Muscle of leg (tissue), 11 donors: ENCODE measurements around the gene ZDHHC4. TPM values are rescaled to one million over a fixed set of nuclear protein-coding genes. Genes with fewer than 3 reads are reported as not detected.

Experiments used
- DNase-seq: peaks from one replicate; pipeline ENCODE4 v3.0.0; 2013
- H3K27ac ChIP-seq: one replicate; pipeline ENCODE4 v1.5.1; 2013; ENCODE audit warnings: mild to moderate bottlenecking, low read length, control low read depth
- H3K27me3 ChIP-seq: one replicate; pipeline ENCODE4 v1.6.1; 2013; ENCODE audit warnings: low read length; ENCODE audit not compliant: control insufficient read depth, insufficient read depth
- H3K36me3 ChIP-seq: one replicate; pipeline ENCODE4 v1.6.1; 2013; ENCODE audit warnings: low read length; ENCODE audit not compliant: control insufficient read depth, insufficient read depth
- H3K4me1 ChIP-seq: one replicate; pipeline ENCODE4 v1.6.1; 2013; ENCODE audit warnings: low read length; ENCODE audit not compliant: control insufficient read depth, insufficient read depth
- H3K4me3 ChIP-seq: one replicate; pipeline ENCODE4 v1.5.1; 2013; ENCODE audit warnings: low read length, control low read depth
- H3K9me3 ChIP-seq: replicated peaks from 2 replicates; pipeline ENCODE4 v1.6.1; 2013; ENCODE audit warnings: low read depth, low read length; ENCODE audit not compliant: control insufficient read depth
- WGBS: methylation state at CpG from one replicate; pipeline ENCODE4 v1.1.5; 2013; ENCODE audit warnings: missing lambda C conversion rate; ENCODE audit not compliant: insufficient coverage; 5-methylcytosine and 5-hydroxymethylcytosine counted together
- polyA plus RNA-seq, 8 donors: library from polyadenylated mRNA; unstranded; fragments of 120-200 nt; gene quantifications; one replicate each; pipeline versions ENCODE4 v1.2.1 to v1.2.3, GENCODE V29; 2013; ENCODE audit warnings: inconsistent platforms in 1 of 8, low replicate concordance in 1 of 8; ENCODE audit not compliant: insufficient read length in 8 of 8, insufficient read depth in 1 of 8
- total RNA-seq: library from RNA; stranded (reverse); fragments of 120-200 nt; gene quantifications from one replicate; pipeline ENCODE4 v1.2.4, GENCODE V29; 2013

The ZDHHC4 gene
- total and polyA plus RNA-seq, 9 donors, result 37.0 to 57.5 (median 43.9) TPM

DNA sequence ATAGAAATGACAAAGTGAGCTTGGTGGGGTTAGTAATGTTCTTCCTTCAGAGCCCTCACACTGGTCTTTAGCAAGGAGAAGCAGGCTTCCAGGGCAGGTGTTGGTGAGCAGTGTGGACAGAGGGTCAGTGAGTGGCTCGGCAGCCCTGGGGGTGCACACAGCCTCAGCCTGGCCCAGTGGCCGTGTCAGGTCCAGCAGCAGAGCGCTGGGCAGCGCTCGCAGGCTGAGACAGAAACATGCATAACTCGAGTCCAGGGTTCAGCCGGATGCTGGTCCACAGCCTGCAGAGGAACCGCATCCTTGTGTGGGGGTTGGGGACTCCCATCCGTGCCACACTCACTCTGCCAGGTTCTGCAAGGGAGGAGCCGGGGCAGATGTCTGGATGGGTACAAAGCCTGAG lies 27.2 kb downstream of the ZDHHC4 start:
- no peaks in the 10 kb centered on the region for H3K27me3 ChIP-seq
- no peaks in the 10 kb centered on the region for H3K9me3 ChIP-seq
- DNase-seq, result no peak
- no peak overlapping the region for H3K27ac ChIP-seq
- no peak overlapping the region for H3K4me3 ChIP-seq
- no peaks in the 10 kb centered on the region for H3K4me1 ChIP-seq
- WGBS, result 95% methylated on average over 5 of the region's 10 CpGs
- H3K36me3 ChIP-seq, result peaks cover 68% of the 10 kb centered on the region

DNA sequence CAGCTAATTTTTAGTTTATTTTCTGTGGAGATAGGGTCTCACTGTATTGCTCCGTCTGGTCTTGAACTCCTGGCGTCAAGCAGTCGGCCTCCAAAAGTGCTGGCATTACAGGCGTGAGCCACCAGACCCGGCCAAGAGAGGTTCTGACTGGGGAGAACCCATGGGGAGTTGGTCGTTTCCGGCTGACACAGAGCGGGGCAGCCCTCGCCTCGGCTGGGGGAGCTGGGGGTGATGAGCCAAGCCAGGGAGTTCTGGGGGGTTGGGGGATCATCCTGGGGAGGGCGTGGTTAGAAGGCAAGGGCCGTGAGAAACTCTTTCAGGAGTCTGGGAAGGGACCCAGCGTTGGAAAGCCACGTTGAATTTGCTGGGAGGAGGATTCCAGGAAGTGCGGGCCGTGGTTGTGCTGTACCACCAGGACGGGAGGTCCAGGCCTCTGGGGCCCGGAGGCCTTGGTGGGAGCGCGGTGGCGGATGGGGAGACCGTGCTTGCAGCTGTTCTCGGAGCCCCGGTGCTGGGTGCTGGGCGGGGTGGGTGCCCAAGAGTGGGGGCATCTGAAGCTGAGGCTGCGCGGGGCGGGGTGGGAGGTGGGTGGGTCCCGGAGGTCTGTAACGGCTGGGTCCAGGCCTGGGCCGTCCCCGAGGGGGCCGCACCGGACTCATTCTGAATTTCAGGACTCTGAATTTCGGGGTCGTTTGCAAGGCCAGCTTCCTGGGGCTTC lies 29.8 kb downstream of the ZDHHC4 start:
- Histone ChIP-seq H3K27ac (no peak overlapping the region), H3K4me3 (no peak overlapping the region), H3K27me3 (no peaks in the 10 kb centered on the region), H3K36me3 (peaks cover 47% of the 10 kb centered on the region), H3K4me1 (no peaks in the 10 kb centered on the region), H3K9me3 (no peaks in the 10 kb centered on the region)
- DNase-seq, result no peak
- 85% methylated on average over 31 of the region's 36 CpGs for WGBS

DNA sequence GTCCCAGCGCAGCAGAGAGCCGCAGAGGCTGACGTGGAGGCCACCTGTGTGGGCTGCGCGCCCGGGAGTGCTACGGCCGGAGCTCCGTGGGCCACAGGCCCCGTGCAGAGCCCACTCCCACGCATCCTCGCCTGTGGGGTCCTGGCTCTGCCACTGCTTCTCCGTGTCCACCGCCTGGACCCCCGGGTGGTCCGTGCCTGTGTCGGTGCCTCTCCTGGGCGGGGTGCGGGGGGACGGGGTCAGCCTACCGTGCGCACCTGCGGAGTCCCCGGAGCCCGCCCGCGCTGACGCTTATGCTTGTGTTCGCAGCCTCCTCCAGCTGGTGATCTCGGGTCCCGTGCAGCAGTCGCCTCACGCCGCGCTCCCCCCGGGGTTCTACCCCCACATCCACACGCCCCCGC lies 30.4 kb downstream of the ZDHHC4 start:
- Histone ChIP-seq H3K4me3 (no peak overlapping the region), H3K36me3 (peaks cover 40% of the 10 kb centered on the region), H3K9me3 (no peaks in the 10 kb centered on the region), H3K27ac (no peak overlapping the region), H3K4me1 (no peaks in the 10 kb centered on the region), H3K27me3 (no peaks in the 10 kb centered on the region)
- 85% methylated on average over 36 of the region's 38 CpGs for WGBS
- no peak for DNase-seq

DNA sequence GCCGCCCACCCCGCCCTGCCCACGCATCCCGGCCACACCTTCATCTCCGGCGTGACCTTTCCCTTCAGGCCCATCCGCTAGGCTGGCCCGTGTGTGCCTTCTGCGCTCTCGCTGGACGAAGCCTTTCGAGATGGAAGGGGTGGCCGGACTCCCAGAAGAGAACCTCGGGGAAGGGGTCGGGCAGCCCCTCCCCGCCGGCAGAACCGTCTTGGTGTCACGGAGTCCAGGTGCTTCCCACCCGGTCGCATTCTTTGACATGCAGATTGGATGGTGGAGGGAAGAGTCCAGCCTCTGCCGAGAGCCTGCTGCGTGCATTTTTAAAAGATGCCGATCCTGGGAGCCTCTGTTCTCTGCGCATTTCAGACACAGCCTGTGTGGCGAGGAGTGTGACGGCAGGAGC lies 30.8 kb downstream of the ZDHHC4 start:
- WGBS, result 85% methylated on average over 26 of the region's 27 CpGs
- no peak for DNase-seq
- Histone ChIP-seq H3K27me3 (no peaks in the 10 kb centered on the region), H3K36me3 (peaks cover 36% of the 10 kb centered on the region), H3K9me3 (no peaks in the 10 kb centered on the region), H3K4me3 (no peak overlapping the region), H3K4me1 (no peaks in the 10 kb centered on the region), H3K27ac (no peak overlapping the region)

DNA sequence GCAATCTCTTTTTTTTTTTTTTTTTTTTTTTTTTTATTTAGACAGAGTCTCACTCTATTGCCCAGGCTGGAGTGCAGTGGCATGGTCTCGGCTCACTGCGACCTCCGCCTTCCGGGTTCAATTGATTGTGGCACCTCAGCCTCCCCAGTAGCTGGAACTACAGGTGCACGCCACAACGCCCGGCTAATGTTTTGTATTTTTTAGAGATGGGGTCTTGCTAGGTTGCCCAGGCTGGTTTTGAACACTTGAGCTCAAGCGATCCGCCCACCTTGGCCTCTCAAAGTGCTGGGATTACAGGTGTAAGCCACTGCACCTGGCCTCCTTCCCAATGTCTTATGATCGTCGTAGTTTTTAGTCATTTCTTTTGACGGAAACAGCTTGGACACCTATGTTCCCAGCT lies 31.5 kb downstream of the ZDHHC4 start:
- H3K36me3 ChIP-seq, result peaks cover 30% of the 10 kb centered on the region
- no peak overlapping the region for H3K27ac ChIP-seq
- no peaks in the 10 kb centered on the region for H3K4me1 ChIP-seq
- no peaks in the 10 kb centered on the region for H3K9me3 ChIP-seq
- WGBS, result 88% methylated on average over 5 of the region's 12 CpGs
- no peak for DNase-seq
- H3K4me3 ChIP-seq, result no peak overlapping the region
- H3K27me3 ChIP-seq, result peaks cover 2% of the 10 kb centered on the region

DNA sequence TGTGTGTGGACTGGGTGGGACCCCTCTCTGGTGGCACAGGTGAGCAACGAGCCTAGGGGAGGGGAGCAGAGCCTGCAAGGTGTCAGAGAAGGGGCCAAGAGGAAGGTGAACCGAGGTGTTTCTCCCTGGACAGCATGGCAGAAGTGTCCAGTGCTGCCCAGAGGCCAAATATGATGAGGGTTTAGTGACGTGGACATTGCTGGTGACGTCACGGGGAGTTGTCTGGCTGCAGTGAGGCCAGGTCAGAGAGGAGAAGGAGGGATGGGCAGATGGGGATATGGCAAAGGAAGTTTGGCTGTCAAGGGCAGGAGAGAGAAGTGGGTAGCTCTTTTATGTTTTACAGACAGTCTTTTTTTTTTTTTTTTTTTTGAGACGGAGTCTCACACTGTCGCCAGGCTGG lies 35.6 kb downstream of the ZDHHC4 start:
- H3K36me3 ChIP-seq, result peaks cover 12% of the 10 kb centered on the region
- H3K27ac ChIP-seq, result no peak overlapping the region
- no peaks in the 10 kb centered on the region for H3K9me3 ChIP-seq
- no peak overlapping the region for H3K4me3 ChIP-seq
- H3K4me1 ChIP-seq, result peaks cover 12% of the 10 kb centered on the region
- no peak for DNase-seq
- H3K27me3 ChIP-seq, result peaks cover 2% of the 10 kb centered on the region
- WGBS, result 63% methylated on average over 5 of the region's 7 CpGs

DNA sequence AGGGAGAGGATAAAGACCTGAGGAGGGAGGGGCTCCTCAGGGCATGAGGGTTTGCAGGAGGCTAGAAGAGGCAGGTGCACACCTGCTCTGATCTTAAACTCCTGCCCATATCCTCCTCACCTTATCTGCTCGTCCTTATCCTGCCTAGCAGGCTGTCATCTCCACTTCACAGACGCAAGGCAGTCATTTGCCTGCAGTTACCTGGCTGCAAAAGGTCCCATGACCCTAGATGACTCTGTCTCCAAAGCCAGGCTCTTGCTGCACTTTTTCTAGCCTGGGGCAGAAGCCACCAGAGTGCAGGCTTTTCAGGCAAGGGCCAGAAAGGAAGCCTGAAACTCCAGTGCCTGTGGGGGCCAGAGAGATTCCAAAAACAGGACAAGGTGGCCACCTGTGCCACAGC lies 36.5 kb downstream of the ZDHHC4 start:
- no peak for DNase-seq
- WGBS, result 22% methylated on average over 2 of the region's 2 CpGs
- Histone ChIP-seq H3K27me3 (peaks cover 2% of the 10 kb centered on the region), H3K4me1 (peaks cover 12% of the 10 kb centered on the region), H3K9me3 (no peaks in the 10 kb centered on the region), H3K27ac (no peak overlapping the region), H3K36me3 (peaks cover 10% of the 10 kb centered on the region), H3K4me3 (no peak overlapping the region)

DNA sequence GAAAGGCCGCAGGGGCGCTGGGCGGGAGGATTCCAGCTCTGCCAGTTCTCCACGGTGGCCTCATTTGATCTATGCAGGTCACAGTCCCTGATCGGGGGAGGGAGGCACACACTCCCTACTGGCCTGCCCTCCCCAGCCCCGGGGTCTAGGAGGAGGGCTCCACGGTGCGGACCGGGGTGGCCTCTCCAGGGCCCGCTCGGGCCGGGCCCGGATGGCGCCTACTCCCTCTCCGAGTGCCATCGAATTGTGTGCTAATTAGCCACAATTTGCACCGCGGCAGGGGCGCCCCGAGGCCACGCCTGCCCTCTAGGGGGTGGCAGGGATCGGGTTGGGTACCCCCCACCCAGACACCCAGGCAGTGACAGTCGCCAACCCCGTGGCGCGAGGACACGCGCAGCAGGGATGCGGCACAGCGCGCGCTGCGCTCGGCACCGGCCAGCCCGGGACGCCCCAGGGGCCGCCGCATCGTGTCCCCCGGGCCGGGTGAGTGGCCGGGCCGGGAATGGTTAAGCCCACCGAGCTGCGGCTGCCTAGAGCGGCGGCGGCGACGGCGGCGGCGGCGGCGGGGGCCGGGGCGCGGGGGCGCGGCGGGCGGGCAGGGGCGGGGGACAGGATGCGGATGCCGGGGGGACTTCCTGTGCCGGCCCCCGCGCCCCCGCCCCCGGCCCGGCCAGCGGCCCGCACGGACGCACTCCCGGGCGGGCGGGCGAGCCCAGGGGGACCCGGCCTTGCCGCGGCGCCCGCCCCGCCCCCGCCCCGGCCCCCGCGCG lies 37.9 kb downstream of the ZDHHC4 start, which contains the start of gene ZNF853:
TSS of gene ZNF853 (plus strand) at position 658 of the 770 bp plus-strand sequence. CDS start 565 bp downstream, outside the sequence.
- H3K4me3 ChIP-seq, result peak within 1 kb of the TSS; percentile 73
- peak; percentile 45 for DNase-seq
- H3K27ac ChIP-seq, result no peak within 1 kb of the TSS
- peaks cover 2% of the 10 kb centered on the region for H3K27me3 ChIP-seq
- WGBS, result under 1% methylated on average over 76 of the region's 91 CpGs
- H3K36me3 ChIP-seq, result peaks cover 12% of the 10 kb centered on the region
- peaks cover 12% of the 10 kb centered on the region for H3K4me1 ChIP-seq
- no peaks in the 10 kb centered on the region for H3K9me3 ChIP-seq

DNA sequence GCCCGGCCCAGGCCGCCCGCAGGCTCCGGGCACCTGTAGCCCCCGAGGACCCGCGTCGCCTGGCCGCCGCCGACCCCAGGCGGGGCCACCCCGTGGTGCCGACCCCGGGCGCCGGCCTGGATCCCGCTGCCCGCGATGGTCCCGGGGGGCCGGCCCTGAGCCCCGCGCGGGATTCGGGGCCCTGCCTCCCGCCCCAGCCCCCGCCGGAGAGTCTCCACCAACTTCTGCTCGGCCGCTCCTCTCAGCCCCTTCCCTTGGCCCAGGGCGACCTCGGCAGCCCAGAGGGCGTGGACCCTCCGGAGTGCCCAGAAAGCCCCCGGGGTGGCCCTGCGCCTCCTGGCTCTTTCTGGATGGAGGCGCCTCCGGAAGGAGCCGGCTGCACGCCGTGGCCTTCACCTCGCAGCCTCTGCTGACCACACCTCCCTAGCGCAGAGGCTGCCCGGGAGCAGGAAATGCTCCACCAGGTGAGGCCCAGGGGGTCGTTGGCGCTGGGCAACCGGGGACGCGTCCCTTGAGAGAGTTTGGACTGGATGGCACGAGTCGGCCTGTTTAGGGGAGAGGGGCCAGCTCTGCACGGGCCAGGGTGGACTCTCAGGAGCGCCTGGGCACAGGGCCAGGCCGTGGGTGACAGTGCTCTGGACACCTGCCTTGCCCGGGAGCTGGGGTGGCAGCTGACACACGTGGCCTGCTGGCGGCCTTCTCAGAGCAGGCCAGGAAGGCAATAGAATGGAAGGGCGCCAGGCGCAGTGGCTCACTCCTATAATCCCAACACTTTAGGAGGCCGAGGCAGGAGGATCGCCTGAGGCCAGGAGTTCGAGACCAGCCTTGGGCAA lies 38.7 kb downstream of the ZDHHC4 start:
- peak; percentile 42 for DNase-seq
- peaks cover 12% of the 10 kb centered on the region for H3K4me1 ChIP-seq
- H3K36me3 ChIP-seq, result peaks cover 15% of the 10 kb centered on the region
- 3% methylated on average over 58 of the region's 63 CpGs for WGBS
- H3K27ac ChIP-seq, result no peak overlapping the region
- H3K27me3 ChIP-seq, result peaks cover 2% of the 10 kb centered on the region
- H3K9me3 ChIP-seq, result no peaks in the 10 kb centered on the region
- H3K4me3 ChIP-seq, result peak overlapping the region; percentile 73
